ENCODE measurements around the gene ABTB1. TPM values are rescaled to one million over a fixed set of nuclear protein-coding genes. Genes with fewer than 3 reads are reported as not detected.

The ABTB1 gene
- total and polyA plus RNA-seq, 7 donors = 18.0 to 75.3 (median 36.5) TPM

- Histone ChIP-seq H3K4me1 (peaks cover 0 to 38% (median 14%) of the 10 kb centered on the region in 4 donors), H3K4me3 (no peak overlapping the region), H3K9me3 (no peaks in the 10 kb centered on the region), H3K27ac (no peak overlapping the region), H3K36me3 (no peaks in the 10 kb centered on the region), H3K27me3 (no peaks in the 10 kb centered on the region)
- no peak for DNase-seq
- intact Hi-C loops (cut with DNase I) = no loop called here
- TF ChIP-seq CTCF (IDR thresholded peaks at IDR 0.05) (no peak), POLR2A (IDR thresholded peaks at IDR 0.05) (no peak), EP300 (IDR thresholded peaks at IDR 0.05) (no peak), POLR2AphosphoS5 (IDR thresholded peaks at IDR 0.05) (no peak)
- WGBS, 2 donors = 92 to 93% methylated on average over 8 of the region's 8 CpGs
These were observed 57.4 kb downstream of the ABTB1 start for GRCh38 chr3:127730171-127730570.

Other genes starting within 250 kb of the ABTB1 start
- gene TPRA1, start 82.2 kb upstream of the ABTB1 start, total RNA-seq = 10 to 100 TPM; 28.5 to 33.2 (median 31.1) TPM
- gene TPRA1, start 82.2 kb upstream of the ABTB1 start, polyA plus RNA-seq = 10 to 100 TPM in 2 of 3 donors, 1 to 10 TPM in 1; 7.2 to 20.4 (median 10.2) TPM
- 1 to 10 TPM; 3.0 to 5.1 (median 3.6) TPM for gene MCM2, start 74.5 kb upstream of the ABTB1 start, total RNA-seq
- gene MCM2, start 74.5 kb upstream of the ABTB1 start, polyA plus RNA-seq = 10 to 100 TPM in 1 of 3 donors, 1 to 10 TPM in 2; 2.4 to 28.6 (median 6.2) TPM
- 1 to 10 TPM; 2.0 to 4.3 (median 2.4) TPM for gene PODXL2, start 43.8 kb upstream of the ABTB1 start, total RNA-seq
- 10 to 100 TPM in 1 of 3 donors, 1 to 10 TPM in 2; 2.5 to 16.7 (median 3.0) TPM for gene PODXL2, start 43.8 kb upstream of the ABTB1 start, polyA plus RNA-seq
- gene MGLL, start 149.6 kb downstream of the ABTB1 start, total RNA-seq = 10 to 100 TPM; 24.7 to 46.8 (median 35.5) TPM
- 100 to 1,000 TPM; 110 to 220 (median 142) TPM for gene MGLL, start 149.6 kb downstream of the ABTB1 start, polyA plus RNA-seq
- 1 to 10 TPM; 2.5 to 5.9 (median 3.3) TPM for gene KBTBD12, start 242.3 kb downstream of the ABTB1 start, total RNA-seq
- 1 to 10 TPM; 1.3 to 1.8 (median 1.8) TPM for gene KBTBD12, start 242.3 kb downstream of the ABTB1 start, polyA plus RNA-seq

Measured in sigmoid colon (tissue), 7 donors.